KBM-7 (cell line): Measurements from ENCODE around the gene UBXN2A.
"Not testable (repeated sequence)": the region's sequence is repeated elsewhere in the genome, so short reads cannot be mapped to it uniquely, and the experiment has no call there.

ENCODE experiments used
- DNase-seq: peaks from one replicate; pipeline ENCODE4 v3.0.0-alpha.2; 2015
- in situ Hi-C: fragments of 300-500 bp; cut with MboI; formaldehyde crosslinking; loops from 2 replicates; pipeline ENCODE4 v1.14.3; 2020; ENCODE audit warnings: low sequenced_read_pairs, low pct_unique_long_range_greater_than_20kb, mixed read lengths

The UBXN2A gene

DNA sequence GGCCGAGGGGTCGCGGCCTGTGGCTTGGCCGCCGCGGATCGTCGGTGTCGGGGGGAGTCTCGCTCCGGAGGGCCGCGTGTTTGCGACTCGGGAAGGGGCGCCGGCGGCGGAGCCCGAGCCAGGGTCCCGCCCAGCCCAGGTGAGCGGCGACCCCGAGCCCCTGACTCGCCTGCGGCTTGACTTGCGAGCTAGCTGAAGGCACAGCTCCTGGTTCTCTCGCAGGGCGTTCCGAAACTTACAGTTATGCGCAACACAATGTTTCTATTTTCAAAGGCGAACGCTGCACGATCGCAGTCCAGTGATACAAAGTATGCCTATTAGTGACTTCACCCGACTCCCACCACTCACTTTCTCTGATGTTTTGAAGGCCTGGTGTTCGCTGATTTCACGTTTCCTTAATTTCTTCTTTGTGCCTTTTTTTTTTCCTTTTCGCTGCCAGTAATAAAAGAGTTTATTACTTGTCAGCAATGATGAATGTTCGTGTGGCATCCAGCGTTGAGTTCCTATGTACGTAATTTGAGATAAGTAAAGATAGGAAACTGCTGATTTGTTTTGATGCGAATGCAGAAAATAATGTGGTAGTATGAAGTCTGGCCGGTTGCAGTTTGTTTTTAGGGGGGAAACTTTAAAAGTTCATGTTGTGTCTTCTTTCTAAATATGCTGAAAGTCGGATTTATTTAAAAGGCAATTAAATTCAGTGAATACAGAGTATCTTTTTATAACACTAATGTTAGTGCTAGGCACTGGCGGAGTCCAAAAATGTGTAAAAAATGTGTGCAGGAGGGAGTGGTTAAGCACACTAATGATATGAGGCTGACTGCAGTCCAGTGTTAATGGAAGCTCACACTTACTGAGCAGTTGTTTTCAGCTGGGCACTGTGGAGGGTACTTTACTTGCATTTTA is 706 bp downstream of the UBXN2A start:
- peak; percentile 66 for DNase-seq
- in situ Hi-C loops, result no loop called here

DNA sequence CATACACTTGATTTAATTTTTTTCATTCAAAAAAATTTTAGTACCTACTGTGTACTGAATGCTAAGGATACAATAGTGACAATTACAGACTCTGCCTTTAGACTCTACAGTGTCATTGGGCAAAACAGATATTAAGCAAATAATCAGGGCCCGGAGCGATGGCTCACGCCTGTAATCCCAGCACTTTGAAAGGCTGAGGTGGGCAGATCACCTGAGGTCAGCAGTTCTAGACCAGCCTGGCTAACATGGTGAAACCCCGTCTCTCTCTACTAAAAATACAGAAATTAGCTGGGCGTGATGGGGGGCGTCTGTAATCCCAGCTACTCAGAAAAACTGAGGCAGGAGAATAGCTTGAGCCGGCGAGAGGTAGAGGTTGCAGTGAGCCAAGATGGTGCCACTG is 1.4 kb downstream of the UBXN2A start:
- in situ Hi-C loops, result no loop called here
- DNase-seq, result no peak

DNA sequence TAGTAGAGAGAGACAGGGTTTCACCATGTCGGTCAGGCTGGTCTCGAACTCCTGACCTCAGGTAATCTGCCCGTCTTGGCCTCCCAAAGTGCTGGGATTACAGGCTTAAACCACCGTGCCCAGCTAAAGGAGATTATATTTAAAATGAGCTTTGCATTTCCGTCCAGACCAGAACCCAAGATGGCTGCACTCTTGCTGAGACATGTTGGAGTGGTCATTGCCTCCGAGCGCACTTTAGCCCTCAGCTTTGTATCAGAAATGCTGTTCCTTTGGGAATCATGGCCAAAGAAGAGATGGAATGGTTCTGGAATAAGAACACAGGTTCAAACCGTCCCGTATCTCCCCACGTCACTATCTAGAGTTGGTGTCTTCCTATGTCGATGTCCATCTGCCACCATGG is 3.4 kb downstream of the UBXN2A start:
- in situ Hi-C loops, result no loop called here
- DNase-seq, result no peak

DNA sequence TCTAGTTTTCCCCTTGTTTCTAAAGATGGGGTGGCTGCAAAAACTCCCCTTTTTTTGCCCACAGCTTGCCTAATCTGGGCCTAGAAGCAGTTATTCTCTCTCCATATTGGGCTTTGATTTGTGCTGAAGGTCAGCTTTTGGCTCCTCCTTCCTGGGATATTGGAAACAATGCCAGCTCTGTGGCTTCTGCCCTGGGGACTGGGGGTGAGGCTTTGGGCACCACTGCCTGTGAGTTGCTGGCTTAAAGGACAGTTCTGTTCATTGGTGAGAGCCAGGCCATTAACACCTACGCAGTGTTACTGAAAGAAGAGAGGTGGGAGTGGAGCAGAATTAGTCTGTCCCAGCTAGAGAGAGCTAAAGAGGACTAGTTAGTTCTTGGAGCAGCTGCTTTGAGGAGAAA is 4.3 kb downstream of the UBXN2A start:
- in situ Hi-C loops, result no loop called here
- no peak for DNase-seq

DNA sequence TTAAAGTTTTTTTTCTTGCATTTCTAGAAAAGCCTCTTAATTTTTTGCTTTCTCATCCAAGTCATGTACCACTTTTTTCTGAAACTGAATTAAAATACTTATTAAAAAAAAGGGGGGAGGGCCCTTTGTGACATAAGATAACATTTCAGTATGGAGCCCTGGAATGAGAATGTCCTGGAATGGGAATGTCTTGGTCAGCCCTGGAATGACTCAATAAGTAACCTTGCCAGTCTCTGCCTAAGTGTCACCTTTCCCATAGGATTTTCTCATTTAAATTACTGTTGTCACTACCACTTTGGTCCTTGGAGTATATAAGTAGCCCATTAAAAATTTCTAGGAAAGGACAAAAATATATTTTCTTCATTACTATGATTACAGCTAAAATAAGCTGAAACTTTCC is 4.7 kb downstream of the UBXN2A start:
- in situ Hi-C loops, result no loop called here
- DNase-seq, result no peak

DNA sequence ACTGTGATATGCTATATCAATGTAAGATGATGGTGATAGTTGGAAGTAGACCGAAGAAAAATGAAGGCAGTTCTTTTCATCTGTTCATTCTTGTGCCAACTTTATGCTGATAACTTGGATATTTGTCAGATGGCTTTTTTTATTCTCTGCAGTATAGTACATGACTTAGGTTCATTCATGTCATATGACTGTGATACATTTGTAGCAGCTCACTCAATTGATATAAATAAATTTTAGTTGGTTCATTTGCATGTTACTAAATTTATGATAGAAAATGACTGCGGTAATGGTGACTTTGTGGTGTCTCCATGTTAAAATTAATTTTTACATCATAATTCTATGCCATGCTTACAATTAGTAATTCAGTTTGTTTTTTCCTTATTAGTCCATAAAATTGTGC is 7.1 kb downstream of the UBXN2A start:
- no peak for DNase-seq
- in situ Hi-C loops, result no loop called here

DNA sequence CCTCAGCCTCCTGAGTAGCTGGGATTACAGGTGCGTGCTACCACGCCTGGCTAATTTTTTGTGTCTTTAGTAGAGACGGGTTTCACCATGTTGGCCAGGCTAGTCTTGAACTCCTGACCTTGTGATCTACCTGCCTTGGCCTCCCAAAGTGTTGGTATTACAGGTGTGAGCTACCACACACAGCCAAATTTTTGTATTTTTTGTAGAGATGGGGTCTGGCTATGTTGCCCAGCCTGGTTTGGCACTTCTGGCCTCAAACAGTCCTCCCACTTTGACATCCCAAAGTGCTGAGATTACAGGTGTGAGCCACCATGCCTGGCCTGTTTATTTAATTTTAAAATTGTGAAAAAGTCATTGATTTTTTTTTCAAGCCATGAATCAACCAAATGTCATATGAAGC is 12.3 kb downstream of the UBXN2A start:
- DNase-seq, in situ Hi-C loops: not testable (repeated sequence)

DNA sequence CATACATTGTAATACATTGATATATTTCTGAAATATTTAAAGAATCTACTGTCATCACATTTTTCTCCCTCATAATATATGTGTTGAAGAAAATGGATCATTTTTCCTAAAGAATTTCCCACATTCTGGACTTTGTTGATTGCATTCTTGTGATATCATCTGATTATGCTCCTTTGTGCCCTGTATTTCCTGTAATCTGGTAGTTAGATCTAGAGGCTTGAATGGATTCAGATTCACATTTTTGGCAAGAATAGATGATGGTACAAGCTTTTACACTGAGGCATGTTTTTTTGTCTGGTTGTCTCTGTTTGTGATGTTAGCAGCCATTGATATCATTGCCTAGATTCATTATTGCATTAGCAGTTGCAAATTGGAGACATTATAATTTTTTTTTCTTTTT is 13.4 kb downstream of the UBXN2A start:
- DNase-seq, result no peak
- in situ Hi-C loops, result no loop called here

DNA sequence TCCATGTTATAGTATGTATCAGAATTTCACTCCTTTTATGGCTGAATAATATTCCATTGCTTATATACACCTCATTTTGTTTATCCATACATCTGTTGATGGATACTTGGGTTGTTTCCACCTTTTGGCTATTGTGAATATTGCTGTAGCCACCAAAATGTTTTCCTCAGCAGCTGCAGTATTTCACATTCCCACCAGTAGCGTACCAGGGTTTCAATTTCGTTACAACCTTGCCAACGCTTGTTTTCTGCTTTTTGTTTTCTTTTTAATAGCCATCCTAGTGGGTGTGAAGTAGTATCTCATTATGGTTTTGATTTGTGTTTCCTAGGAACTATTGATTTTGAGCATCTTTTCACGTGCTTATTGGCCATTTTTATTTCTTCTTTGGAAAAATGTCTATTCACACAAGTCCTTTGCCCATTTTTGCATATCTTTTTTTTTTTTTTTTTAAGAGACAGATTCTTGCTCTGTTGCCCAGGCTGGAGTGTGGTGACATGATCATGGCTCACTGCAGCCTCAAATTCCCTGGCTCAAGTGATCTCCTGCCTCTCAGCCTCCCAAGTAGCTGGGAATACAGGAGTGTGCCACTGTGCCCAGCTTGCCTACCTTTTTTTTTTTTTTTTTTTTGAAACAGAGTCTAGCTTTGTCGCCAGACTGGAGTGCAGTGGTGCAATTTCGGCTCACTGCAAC is 14.2 kb downstream of the UBXN2A start:
- in situ Hi-C loops, result no loop called here

DNA sequence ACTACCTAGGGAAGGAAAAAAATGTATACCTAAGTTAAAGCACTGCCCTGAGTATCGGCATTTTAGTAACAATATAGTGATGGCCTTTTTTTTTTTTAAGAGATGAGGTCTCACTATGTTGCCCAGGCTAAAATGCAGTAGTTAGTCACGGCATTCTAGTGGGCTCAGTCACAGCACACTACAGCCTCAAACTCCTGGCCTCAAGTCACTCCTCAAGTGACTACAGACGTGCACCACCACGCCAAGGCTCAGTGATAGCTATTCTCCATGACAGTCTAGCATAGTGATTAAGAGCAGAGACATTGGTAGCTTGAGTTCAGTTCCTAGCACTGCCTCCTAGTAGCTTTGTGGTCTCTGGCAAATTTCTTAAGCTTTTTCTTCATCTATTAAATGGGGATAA is 27.6 kb downstream of the UBXN2A start:
- no peak for DNase-seq
- in situ Hi-C loops, result no loop called here

More for the DNA sequence above, 14.2 kb downstream of the UBXN2A start:
- no peak for DNase-seq

DNA sequence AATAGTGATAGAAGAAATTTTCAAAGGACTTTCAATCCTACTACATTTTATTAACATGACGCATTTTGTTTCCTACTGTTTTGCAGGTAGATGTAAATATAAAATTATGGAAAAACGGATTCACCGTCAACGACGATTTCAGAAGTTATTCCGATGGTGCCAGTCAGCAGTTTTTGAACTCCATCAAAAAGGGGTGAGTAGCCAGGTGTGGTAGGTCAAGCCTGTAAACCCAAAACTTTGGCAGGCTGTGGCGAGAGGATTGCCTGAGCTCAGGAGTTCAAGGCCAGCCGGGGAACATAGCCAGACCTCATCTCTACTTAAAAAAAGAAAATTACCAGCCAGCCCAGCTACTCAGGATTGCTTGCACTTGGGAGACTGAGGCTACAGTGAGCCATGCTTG is 36.6 kb downstream of the UBXN2A start:
- in situ Hi-C loops, result no loop called here
- no peak for DNase-seq

DNA sequence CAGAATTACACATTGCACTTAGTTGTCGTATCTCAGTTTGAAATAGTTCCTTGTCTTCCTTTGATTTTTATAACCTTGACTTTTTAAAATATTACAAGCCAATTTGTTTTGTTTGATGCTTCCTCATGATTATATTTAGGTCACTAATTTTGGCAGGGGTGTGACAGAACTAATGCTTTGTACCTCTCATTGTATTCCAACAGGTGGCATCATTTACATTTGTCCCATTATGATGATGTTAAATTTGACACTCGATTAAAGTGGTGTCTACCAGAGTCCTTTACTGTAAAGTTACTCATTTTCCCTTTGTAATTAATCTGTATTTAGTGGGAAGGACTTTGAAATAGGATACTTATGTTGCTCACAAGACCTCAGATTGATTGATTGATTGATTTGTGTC is 48.1 kb downstream of the UBXN2A start:
- in situ Hi-C loops, result no loop called here
- DNase-seq, result peak; percentile 32

DNA sequence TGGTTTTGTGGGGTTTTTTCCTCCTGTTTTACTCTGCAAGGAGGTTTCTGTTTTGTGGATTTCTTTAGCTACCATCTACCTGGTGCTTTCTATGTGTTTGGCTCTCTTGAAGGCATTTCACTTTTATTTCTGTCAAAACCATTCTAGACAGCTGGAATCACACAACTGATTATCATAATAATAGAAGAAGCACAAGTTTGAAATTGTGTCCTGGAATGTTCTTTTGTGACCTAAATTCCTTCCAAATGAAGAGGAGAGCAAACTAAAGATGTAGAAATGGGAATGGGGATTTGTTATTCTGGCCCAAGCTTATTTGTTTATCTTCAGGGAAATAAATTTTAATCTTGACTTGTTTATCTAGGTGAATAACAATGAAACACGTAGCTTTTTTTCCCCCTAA is 52.7 kb downstream of the UBXN2A start:
- in situ Hi-C loops, result no loop called here
- no peak for DNase-seq

DNA sequence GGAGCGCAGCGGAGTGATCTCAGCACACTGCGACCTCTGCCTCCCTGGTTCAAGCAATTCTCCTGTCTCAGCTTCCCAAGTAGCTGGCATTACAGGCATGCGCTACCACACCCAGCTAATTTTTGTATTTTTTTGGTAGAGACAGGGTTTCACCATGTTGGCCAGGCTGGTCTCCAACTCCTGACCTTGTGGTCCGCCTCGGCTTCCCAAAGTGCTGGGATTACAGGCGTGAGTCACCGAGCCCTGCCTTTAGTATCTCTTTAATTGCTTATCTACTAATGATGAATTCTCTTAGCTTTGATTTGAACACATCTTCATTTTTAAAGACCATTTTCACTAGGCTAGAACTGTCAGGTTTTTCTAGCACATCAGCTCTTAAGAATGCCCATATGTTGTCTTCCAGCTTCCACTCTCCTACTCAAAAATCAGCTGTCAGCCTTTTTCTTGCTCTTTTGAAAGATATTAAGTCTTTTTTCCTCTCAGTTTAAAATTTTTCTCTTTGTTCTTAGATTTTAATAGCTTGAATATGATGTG is 53.5 kb downstream of the UBXN2A start:
- no peak for DNase-seq
- in situ Hi-C loops, result no loop called here

DNA sequence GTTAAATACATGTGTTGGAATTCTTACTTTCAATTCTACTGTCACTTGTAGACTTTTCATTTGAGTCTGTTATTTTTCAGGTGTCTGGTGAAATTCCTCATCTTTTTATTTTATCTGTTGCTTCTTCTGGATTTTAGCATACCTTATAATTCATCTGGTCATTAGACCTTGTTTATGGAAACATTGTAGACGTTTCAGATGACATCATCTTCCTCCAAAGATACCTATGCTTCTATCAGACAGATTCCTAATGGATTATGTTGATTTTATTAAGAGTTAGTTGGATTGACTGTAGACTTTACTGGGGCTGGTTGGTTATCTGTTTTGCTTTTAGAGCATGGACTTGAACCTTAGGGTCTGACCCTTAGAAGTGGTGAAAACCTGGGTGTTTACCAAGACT is 54.3 kb downstream of the UBXN2A start:
- DNase-seq, result no peak
- in situ Hi-C loops, result no loop called here

DNA sequence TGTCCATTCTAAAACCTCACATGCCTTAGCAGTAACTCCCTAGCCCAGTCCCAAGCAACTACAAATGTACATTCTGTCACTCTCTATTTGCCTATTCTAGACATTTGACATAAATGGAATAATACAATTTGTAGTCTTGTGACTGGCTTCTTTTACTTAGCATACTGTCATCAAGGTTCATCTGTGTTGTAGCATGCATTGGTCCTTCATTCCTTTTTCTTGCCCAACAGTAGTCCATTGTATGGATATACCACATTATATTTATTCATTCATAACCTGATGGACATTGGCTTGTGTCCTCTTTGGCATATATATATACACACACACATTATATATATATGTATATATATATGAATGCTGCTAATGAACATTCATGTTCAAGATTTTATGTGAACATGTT is 67.4 kb downstream of the UBXN2A start:
- in situ Hi-C loops, result no loop called here
- DNase-seq, result no peak

DNA sequence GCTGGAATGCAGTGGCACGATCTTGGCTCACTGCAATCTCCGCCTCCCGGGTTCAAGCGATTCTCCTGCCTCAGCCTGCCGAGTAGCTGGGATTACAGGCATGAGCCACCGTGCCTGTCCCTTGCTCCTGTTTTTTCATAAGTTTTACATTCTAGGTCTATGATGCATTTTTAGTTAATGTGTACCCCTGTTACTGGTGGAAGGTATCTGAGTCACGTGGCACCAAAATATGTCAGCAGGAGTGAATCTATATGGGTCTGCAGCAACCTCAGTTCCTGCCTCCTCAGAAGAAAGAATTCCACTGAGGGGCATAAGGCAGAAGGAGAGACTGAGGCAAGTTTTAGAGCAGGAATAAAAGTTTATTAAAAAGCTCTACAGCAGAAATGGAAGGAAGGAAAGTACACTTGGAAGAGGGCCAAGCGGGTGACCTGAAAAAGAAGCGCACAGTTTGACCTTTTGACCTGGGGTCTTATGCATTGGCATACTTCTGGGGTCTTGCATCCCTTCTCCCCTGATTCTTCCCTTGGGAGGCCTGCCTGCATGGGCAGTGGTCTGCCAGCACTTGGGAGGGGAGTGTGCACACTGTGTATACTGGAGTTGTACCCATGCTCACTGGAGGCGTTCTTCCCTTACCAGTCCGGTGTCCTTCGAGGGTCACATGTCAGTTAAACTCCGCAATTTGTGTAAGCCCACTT is 68.6 kb downstream of the UBXN2A start:
- no peak for DNase-seq

DNA sequence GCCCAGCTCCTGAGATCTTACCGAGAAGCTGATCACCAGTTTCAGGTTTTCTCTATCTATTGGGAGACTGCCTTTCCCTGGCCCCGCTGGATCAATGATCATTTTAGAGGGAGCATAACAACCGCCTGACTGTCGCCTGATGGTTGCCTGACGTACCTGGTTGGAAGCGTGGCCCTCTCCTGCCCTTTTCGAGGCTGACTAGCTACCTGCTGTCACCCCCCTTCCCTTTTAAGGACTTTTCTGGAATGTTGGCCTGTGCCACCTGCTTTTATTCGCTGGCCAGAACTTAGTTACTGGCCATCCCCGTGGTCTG is 69.1 kb downstream of the UBXN2A start:
- DNase-seq, result no peak
- in situ Hi-C loops, result no loop called here

More for the DNA sequence above, 68.6 kb downstream of the UBXN2A start:
- in situ Hi-C loops, result no loop called here

DNA sequence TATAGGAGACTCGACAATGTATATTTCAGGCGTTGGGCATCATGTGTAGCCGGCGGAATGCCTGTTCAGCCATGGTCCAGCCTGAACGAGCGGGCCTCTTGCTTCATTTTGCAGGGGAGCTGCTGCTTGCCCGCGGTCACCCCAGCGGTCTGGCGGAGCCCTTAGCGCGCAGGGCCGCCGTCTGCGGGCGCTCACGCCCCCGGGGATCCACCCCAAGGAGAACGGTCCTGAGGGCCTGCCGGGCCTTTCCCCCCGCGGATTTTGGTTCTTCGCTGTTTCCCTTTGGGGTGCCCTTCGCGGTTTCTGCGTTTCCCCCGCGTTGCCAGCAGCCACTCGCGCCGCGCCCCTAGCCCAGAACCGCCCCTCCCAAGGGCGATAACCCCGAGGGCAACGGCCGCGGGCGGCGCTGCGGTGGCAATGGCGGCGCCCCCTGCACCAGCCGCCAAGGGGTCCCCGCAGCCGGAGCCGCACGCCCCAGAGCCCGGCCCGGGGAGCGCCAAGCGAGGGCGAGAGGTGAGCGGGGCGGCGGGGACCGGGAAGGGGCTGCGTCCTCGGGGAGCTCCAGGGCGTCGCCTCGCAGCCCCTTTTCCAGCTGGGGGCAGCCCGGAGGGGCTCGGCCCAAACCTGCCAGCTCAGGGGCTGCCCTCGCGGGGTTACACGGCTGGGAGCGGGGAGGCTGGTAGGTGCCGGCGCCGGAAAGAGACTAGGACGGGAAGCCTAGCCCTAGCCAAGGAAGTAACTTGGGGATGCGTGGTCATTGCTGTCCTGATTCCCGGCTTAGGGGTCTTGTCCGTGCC is 69.6 kb downstream of the UBXN2A start, which contains the start of gene MFSD2B:
MFSD2B (plus strand) TSS at position 406 of the 797 bp plus-strand sequence; CDS start at position 418, 12 bp downstream.
- in situ Hi-C loops, result no loop called here
- no peak for DNase-seq
